T-cell (primary cell): ENCODE measurements around the gene NINL. TPM values are rescaled to one million over a fixed set of nuclear protein-coding genes. Genes with fewer than 3 reads are reported as not detected.

Experiments
- ATAC-seq, 4 experiments: fragments of 200-7000 bp in 3 of 4; fragments of 150-1000 bp in 1 of 4; cut with Tn5 transposase; replicated peaks in 1 of 4; 1 replicate in 3 of 4; 2 replicates in 1 of 4; pipeline ENCODE4 v1.10.0; 2021; ENCODE audit warnings: moderate library complexity in 3 of 4, mild to moderate bottlenecking in 2 of 4, moderate number of reproducible peaks in 1 of 4
- CTCF ChIA-PET, 2 donors: fragments of 300-600 bp; sonication (Branson Sonifier 250); formaldehyde crosslinking; loops; one replicate each; lab custom pipeline; 2022; ENCODE audit warnings: antibody characterized with exemption in 2 of 2; lab: Charles Lee
- POLR2A ChIA-PET, 2 donors: fragments of 300-600 bp; sonication (Branson Sonifier 250); formaldehyde crosslinking; loops; one replicate each; lab custom pipeline; 2022; ENCODE audit warnings: antibody characterized with exemption in 2 of 2; lab: Charles Lee
- DNase-seq, 35 experiments: peaks; one replicate each; pipeline versions ENCODE4 v3.0.0 to v3.0.0-alpha.2; 2013 to 2023
- H3K27ac ChIP-seq: one replicate; pipeline ENCODE4 v1.5.1; 2013; ENCODE audit warnings: low read length
- H3K27me3 ChIP-seq, 2 experiments: replicated peaks in 1 of 2; 1 replicate in 1 of 2; 2 replicates in 1 of 2; pipeline versions ENCODE4 v1.6.1 to v1.7.0; 2013; ENCODE audit warnings: low read length in 1 of 2, mixed read lengths in 1 of 2; ENCODE audit not compliant: control insufficient read depth in 2 of 2, insufficient read depth in 2 of 2; ENCODE audit errors: extremely low read depth in 1 of 2
- H3K36me3 ChIP-seq, 2 donors: 1 replicate in 1 of 2; 2 replicates in 1 of 2; pipeline versions ENCODE4 v1.6.1 to v1.7.0; 2013; ENCODE audit warnings: low read length in 1 of 2; ENCODE audit not compliant: control insufficient read depth in 2 of 2, insufficient read depth in 1 of 2; ENCODE audit errors: extremely low read depth in 1 of 2
- H3K4me1 ChIP-seq, 2 experiments: 1 replicate in 1 of 2; 2 replicates in 1 of 2; pipeline versions ENCODE4 v1.6.1 to v1.7.0; 2013; ENCODE audit warnings: low read length in 2 of 2, mixed read lengths in 1 of 2; ENCODE audit not compliant: insufficient read depth in 2 of 2, control insufficient read depth in 1 of 2; ENCODE audit errors: extremely low read depth in 1 of 2
- H3K4me3 ChIP-seq, 2 donors: 1 replicate in 1 of 2; 2 replicates in 1 of 2; pipeline versions ENCODE4 v1.5.1 to v1.7.0; 2013; ENCODE audit warnings: mild to moderate bottlenecking in 2 of 2, low read length in 1 of 2, moderate library complexity in 1 of 2; ENCODE audit not compliant: control insufficient read depth in 1 of 2; ENCODE audit errors: extremely low read depth in 1 of 2
- H3K9me3 ChIP-seq: 2 replicates; pipeline ENCODE4 v1.7.0; 2013
- H3K27ac Mint-ChIP-seq, 2 donors: one replicate each; pipeline ENCODE4 v1.8.0; 2020 to 2021; ENCODE audit warnings: mild to moderate bottlenecking in 2 of 2, mixed read lengths in 2 of 2
- H3K27me3 Mint-ChIP-seq, 2 donors: one replicate each; pipeline ENCODE4 v1.8.0; 2021 to 2022; ENCODE audit warnings: mixed read lengths in 2 of 2
- H3K36me3 Mint-ChIP-seq: one replicate; pipeline ENCODE4 v1.8.0; 2021; ENCODE audit warnings: mixed read lengths
- H3K4me1 Mint-ChIP-seq, 3 donors: one replicate each; pipeline ENCODE4 v1.8.0; 2020 to 2022; ENCODE audit warnings: mixed read lengths in 3 of 3, mild to moderate bottlenecking in 1 of 3
- H3K4me3 Mint-ChIP-seq, 3 donors: one replicate each; pipeline ENCODE4 v1.8.0; 2020 to 2022; ENCODE audit warnings: mild to moderate bottlenecking in 3 of 3, mixed read lengths in 3 of 3, moderate library complexity in 3 of 3
- H3K9me3 Mint-ChIP-seq, 3 donors: one replicate each; pipeline ENCODE4 v1.8.0; 2020 to 2022; ENCODE audit warnings: mixed read lengths in 3 of 3
- WGBS: methylation state at CpG from one replicate; pipeline ENCODE4 v1.1.5; 2013; ENCODE audit warnings: missing lambda C conversion rate; ENCODE audit not compliant: insufficient coverage; 5-methylcytosine and 5-hydroxymethylcytosine counted together
- total RNA-seq, 35 experiments: library from RNA in 6 of 35; stranded (reverse) in 6 of 35; fragments of 120-200 nt in 1 of 35; gene quantifications; one replicate each; pipeline versions ENCODE4 v1.2.1 to v1.2.4 and lab custom pipeline; 2013 to 2026

NINL gene
- total RNA-seq, 5 donors from 2014 or later (not counting 1 experiment from before 2014, with no cell fraction given), result 1.3 to 4.8 (median 2.7) TPM

GRCh38 chr20:25408890-25409289, 176.4 kb downstream of the NINL start:
- WGBS, result 95% methylated on average over 5 of the region's 5 CpGs

GRCh38 chr20:25408170-25408547, 177.2 kb downstream of the NINL start:
- POLR2A ChIA-PET, result no interaction called here
- ATAC-seq (no peak), DNase-seq (no peak)
- Mint-ChIP-seq H3K9me3 (peaks cover 0 to 12% (median 5%) of the 10 kb centered on the region in 3 donors), H3K4me3 (peak overlapping the region; percentile 83 to 94 (median 92)), H3K27ac (no peak overlapping the region), H3K36me3 (peaks cover 4% of the 10 kb centered on the region), H3K4me1 (peaks cover 12 to 19% (median 18%) of the 10 kb centered on the region in 3 donors), H3K27me3 (no peaks in the 10 kb centered on the region)
- Histone ChIP-seq H3K4me3 (peak overlapping the region; percentile 79), H3K27ac (no peak overlapping the region), H3K4me1 (peaks cover 9 to 11% of the 10 kb centered on the region in 2 experiments), H3K27me3 (no peaks in the 10 kb centered on the region), H3K9me3 (no peaks in the 10 kb centered on the region), H3K36me3 (no peaks in the 10 kb centered on the region)
- 0% methylated on average over 1 of the region's 4 CpGs for WGBS
- CTCF ChIA-PET, result interaction anchor here (0.5 to 2.0 kb wide), 4 partner anchors 9 to 63 kb away, joined by 3 to 9 read pairs (median 6); partner anchors contain the start of gene ABHD12 (in 1 of the 2)

More at GRCh38 chr20:25408890-25409289, 176.4 kb downstream of the NINL start:
- no peaks in the 10 kb centered on the region for H3K36me3 Mint-ChIP-seq
- DNase-seq, result no peak
- Histone ChIP-seq H3K27me3 (no peaks in the 10 kb centered on the region), H3K27ac (no peak overlapping the region), H3K9me3 (no peaks in the 10 kb centered on the region), H3K4me3 (no peak overlapping the region), H3K36me3 (no peaks in the 10 kb centered on the region), H3K4me1 (peaks cover 9 to 11% of the 10 kb centered on the region in 2 experiments)
- H3K27ac Mint-ChIP-seq, result no peak overlapping the region
- no peaks in the 10 kb centered on the region for H3K27me3 Mint-ChIP-seq
- ChIA-PET CTCF (interaction anchor here in 1 of 2 donors (2.0 kb wide), 1 partner anchor 10 kb away, joined by 6 read pairs; no protein-coding TSS in a partner anchor), POLR2A (interaction anchor here in 1 of 2 donors (0.6 kb wide), 1 partner anchor 15 kb away, joined by 3 read pairs; no protein-coding TSS in a partner anchor)
- no peak for ATAC-seq
- H3K4me1 Mint-ChIP-seq, result peaks cover 12 to 19% (median 18%) of the 10 kb centered on the region in 3 donors
- peak overlapping the region in 2 of 3 donors; percentile 2 to 92 for H3K4me3 Mint-ChIP-seq
- H3K9me3 Mint-ChIP-seq, result peaks cover 0 to 5% (median 0%) of the 10 kb centered on the region in 3 donors

- CTCF ChIA-PET, result interaction anchor here (1.1 to 2.0 kb wide), 4 partner anchors 9 to 160 kb away, joined by 3 to 9 read pairs (median 6); partner anchors contain the start of genes ABHD12 (in 1 of the 2) and PYGB (in 1 of the 2)
- peak within 1 kb of the TSS; percentile 61 to 74 for H3K27ac Mint-ChIP-seq
Measured at GRCh38 chr20:25407311-25408169, 177.8 kb downstream of the NINL start, which contains the start of gene GINS1. TSS of gene GINS1 (plus strand) at chr20:25407673. CDS start at chr20:25407821, 148 bp downstream.

More at GRCh38 chr20:25407311-25408169, 177.8 kb downstream of the NINL start, which contains the start of gene GINS1:
- H3K4me3 Mint-ChIP-seq, result peak within 1 kb of the TSS; percentile 83 to 94 (median 92)
- no peaks in the 10 kb centered on the region for H3K36me3 ChIP-seq
- no peaks in the 10 kb centered on the region for H3K27me3 Mint-ChIP-seq
- POLR2A ChIA-PET, result interaction anchor here in 1 of 2 donors (0.6 kb wide), 1 partner anchor 39 kb away, joined by 4 read pairs; no protein-coding TSS in a partner anchor
- ATAC-seq (peak; percentile 89 to 93 (median 91)), DNase-seq (peak; percentile 11 to 75 (median 51))
- no peaks in the 10 kb centered on the region for H3K27me3 ChIP-seq
- peaks cover 5% of the 10 kb centered on the region for H3K36me3 Mint-ChIP-seq
- H3K27ac ChIP-seq, result no peak within 1 kb of the TSS
- peaks cover 0 to 16% (median 7%) of the 10 kb centered on the region in 3 donors for H3K9me3 Mint-ChIP-seq
- H3K4me1 Mint-ChIP-seq, result peaks cover 12 to 19% (median 18%) of the 10 kb centered on the region in 3 donors
- peaks cover 9 to 11% of the 10 kb centered on the region in 2 experiments for H3K4me1 ChIP-seq
- peak within 1 kb of the TSS; percentile 79 for H3K4me3 ChIP-seq
- H3K9me3 ChIP-seq, result no peaks in the 10 kb centered on the region
- under 1% methylated on average over 53 of the region's 56 CpGs for WGBS

Other genes with a start within 250 kb of the NINL start
- gene ABHD12, start 194.7 kb downstream of the NINL start, total RNA-seq, result 10 to 100 TPM; 19.5 to 27.7 (median 22.1) TPM
- gene GINS1, start 177.9 kb downstream of the NINL start, total RNA-seq, result 1 to 10 TPM; 1.1 to 2.8 (median 1.2) TPM
- 1 to 10 TPM in 4 of 5 donors, under 1 TPM in 1; 0.96 to 1.9 (median 1.7) TPM for gene NANP, start 38.5 kb upstream of the NINL start, total RNA-seq
- 10 to 100 TPM; 22.5 to 33.1 (median 27.0) TPM for gene ZNF337, start 111.3 kb upstream of the NINL start, total RNA-seq